ENCODE data around the gene RGL1. TPM values are rescaled to one million over a fixed set of nuclear protein-coding genes. Genes with fewer than 3 reads are reported as not detected.

RGL1 gene
- total RNA-seq, 4 donors from 2014 or later, result 12.1 to 13.8 (median 13.0) TPM

DNA sequence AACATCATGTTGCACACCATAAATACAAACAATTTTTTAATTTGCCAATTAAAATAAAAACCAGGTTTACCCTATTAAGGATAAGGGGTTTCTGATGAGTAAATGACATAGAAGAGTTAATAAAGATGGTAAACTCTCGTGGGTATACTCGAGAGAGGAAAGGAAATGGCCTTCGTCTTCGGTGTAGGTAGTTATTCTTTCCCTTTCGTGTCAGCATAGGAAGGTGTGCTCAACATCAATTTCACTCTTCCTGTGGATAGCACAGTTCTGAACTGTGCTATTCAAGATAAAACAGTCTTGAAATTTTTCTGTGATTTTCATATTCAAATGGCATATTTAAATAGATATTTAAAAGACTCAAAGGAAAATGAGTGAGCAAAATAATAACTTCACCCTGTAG is 98.2 kb downstream of the RGL1 start:
- WGBS, 2 donors (ENCODE audit: low coverage in 1 of 2), result 67 to 69% methylated on average over 5 of the region's 5 CpGs
- Histone ChIP-seq H3K9me3 (no peaks in the 10 kb centered on the region), H3K4me3 (no peak overlapping the region), H3K27me3 (no peaks in the 10 kb centered on the region), H3K4me1 (no peaks in the 10 kb centered on the region), H3K27ac (no peak overlapping the region), H3K36me3 (peaks cover 0 to 8% (median 0%) of the 10 kb centered on the region in 4 donors)
- DNase-seq, result no peak
- in situ Hi-C loops (cut with MboI; ENCODE audit: low pct_ligation_motif_present in 1 of 4, low pct_unique_long_range_greater_than_20kb in 1 of 4, low sequenced_read_pairs in 3 of 4), result loop anchor here in 2 of 4 donors (25.0 kb wide), 2 partner anchors 216 to 441 kb away; partner anchors contain the start of gene SMG7 (in 1 of the 2)
- TF ChIP-seq EP300 (IDR thresholded peaks at IDR 0.05; ENCODE audit: low read depth), result no peak
- TF ChIP-seq CTCF (IDR thresholded peaks at IDR 0.05), result no peak
- TF ChIP-seq POLR2AphosphoS5 (IDR thresholded peaks at IDR 0.05), result no peak
- TF ChIP-seq POLR2A (IDR thresholded peaks at IDR 0.05), result no peak
- intact Hi-C loops (cut with DNase I; ENCODE audit: low total_unique reads), result no loop called here

DNA sequence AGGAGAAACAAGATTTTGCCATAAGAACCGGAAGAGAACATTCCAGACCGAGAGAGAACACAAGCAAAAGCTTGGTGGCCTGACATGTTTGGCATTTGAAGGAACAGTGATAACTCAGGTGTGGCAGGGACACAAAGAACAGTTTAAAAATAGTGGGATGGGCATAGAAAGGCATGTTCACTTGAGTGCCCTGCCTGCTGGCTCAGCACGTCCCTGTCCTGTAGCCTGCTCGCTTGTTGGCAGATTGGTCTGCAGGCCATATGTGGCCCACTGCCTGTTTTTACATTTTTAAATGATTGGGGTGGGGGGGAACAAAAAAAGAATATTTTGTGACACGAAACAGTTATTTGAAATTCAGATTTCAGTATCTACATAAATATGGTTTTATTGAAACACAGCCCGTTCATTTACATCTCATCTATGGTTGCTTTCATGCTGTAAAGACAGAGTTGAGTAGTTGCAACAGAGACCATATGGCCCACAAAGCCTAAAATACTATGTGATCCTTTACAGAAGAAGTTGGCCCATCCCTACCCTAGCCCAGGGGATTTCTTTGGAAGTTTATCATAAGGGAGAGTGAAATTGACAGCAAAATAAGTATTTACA is 100.7 kb downstream of the RGL1 start:
- peaks cover 0 to 14% (median 0%) of the 10 kb centered on the region in 4 donors for H3K36me3 ChIP-seq
- 90 to 92% methylated on average over 6 of the region's 6 CpGs for WGBS, 2 donors (ENCODE audit: low coverage in 1 of 2)

DNA sequence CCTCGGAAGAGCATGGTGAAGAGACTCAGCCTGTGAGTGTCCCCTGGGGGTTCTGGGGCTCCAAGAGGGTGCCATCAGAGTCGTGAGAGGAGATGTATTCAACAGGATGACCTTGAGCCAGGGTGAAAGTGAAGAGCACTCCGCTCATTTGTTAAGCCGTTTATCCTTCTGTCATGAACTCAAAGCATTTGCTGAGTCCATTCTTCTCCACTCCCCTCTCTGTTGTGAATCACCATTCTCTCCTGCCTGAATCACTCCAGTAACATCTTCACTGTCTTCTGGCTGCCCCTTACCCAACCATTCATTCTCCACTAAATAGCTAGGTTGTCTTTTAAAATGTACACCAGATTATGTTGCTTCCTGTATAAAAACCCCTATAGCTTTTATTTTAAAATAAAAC is 102.2 kb downstream of the RGL1 start:
- no peak for TF ChIP-seq EP300 (IDR thresholded peaks at IDR 0.05; ENCODE audit: low read depth)
- H3K27ac ChIP-seq, result no peak overlapping the region
- intact Hi-C loops (cut with DNase I; ENCODE audit: low total_unique reads) (no loop called here), in situ Hi-C loops (cut with MboI; ENCODE audit: low pct_ligation_motif_present in 1 of 4, low pct_unique_long_range_greater_than_20kb in 1 of 4, low sequenced_read_pairs in 3 of 4) (loop anchor here in 2 of 4 donors (25.0 kb wide), 2 partner anchors 220 to 445 kb away; partner anchors contain the start of gene SMG7 (in 1 of the 2))
- H3K4me1 ChIP-seq, result no peaks in the 10 kb centered on the region
- H3K27me3 ChIP-seq, result no peaks in the 10 kb centered on the region
- whole genome bisulfite sequencing, 2 donors (ENCODE audit: low coverage in 1 of 2), result 80 to 92% methylated on average over 1 to 4 of the region's 4 CpGs
- no peak overlapping the region for H3K4me3 ChIP-seq
- DNase-seq, result no peak
- peaks cover 0 to 14% (median 0%) of the 10 kb centered on the region in 4 donors for H3K36me3 ChIP-seq
- H3K9me3 ChIP-seq, result no peaks in the 10 kb centered on the region

More for the DNA sequence above, 100.7 kb downstream of the RGL1 start:
- in situ Hi-C loops (cut with MboI; ENCODE audit: low pct_ligation_motif_present in 1 of 4, low pct_unique_long_range_greater_than_20kb in 1 of 4, low sequenced_read_pairs in 3 of 4) (loop anchor here in 2 of 4 donors (25.0 kb wide), 2 partner anchors 218 to 443 kb away; partner anchors contain the start of gene SMG7 (in 1 of the 2)), intact Hi-C loops (cut with DNase I; ENCODE audit: low total_unique reads) (no loop called here)
- Histone ChIP-seq H3K9me3 (no peaks in the 10 kb centered on the region), H3K4me3 (no peak overlapping the region), H3K4me1 (no peaks in the 10 kb centered on the region), H3K27ac (no peak overlapping the region), H3K27me3 (no peaks in the 10 kb centered on the region)
- TF ChIP-seq POLR2AphosphoS5 (IDR thresholded peaks at IDR 0.05) (no peak), CTCF (IDR thresholded peaks at IDR 0.05) (no peak), POLR2A (IDR thresholded peaks at IDR 0.05) (no peak), EP300 (IDR thresholded peaks at IDR 0.05; ENCODE audit: low read depth) (no peak)
- no peak for DNase-seq

- intact Hi-C loops (cut with DNase I; ENCODE audit: low total_unique reads), result no loop called here
- in situ Hi-C loops (cut with MboI; ENCODE audit: low pct_ligation_motif_present in 1 of 4, low pct_unique_long_range_greater_than_20kb in 1 of 4, low sequenced_read_pairs in 3 of 4), result loop anchor here in 2 of 4 donors (25.0 kb wide), 2 partner anchors 221 to 446 kb away; partner anchors contain the start of gene SMG7 (in 1 of the 2)
- 95 to 100% methylated on average over 1 to 4 of the region's 4 CpGs for WGBS, 2 donors (ENCODE audit: low coverage in 1 of 2)
- H3K9me3 ChIP-seq, result no peaks in the 10 kb centered on the region
- H3K4me1 ChIP-seq, result no peaks in the 10 kb centered on the region
- DNase-seq, result no peak
- H3K27me3 ChIP-seq, result no peaks in the 10 kb centered on the region
- H3K27ac ChIP-seq, result no peak overlapping the region
- peaks cover 0 to 14% (median 0%) of the 10 kb centered on the region in 4 donors for H3K36me3 ChIP-seq
- no peak for TF ChIP-seq POLR2A (IDR thresholded peaks at IDR 0.05)
- no peak for TF ChIP-seq CTCF (IDR thresholded peaks at IDR 0.05)
- TF ChIP-seq EP300 (IDR thresholded peaks at IDR 0.05; ENCODE audit: low read depth), result no peak
- no peak for TF ChIP-seq POLR2AphosphoS5 (IDR thresholded peaks at IDR 0.05)
- no peak overlapping the region for H3K4me3 ChIP-seq
Measured at GRCh38 chr1:183908079-183908478, 103.2 kb downstream of the RGL1 start.
